Fibroblast of villous mesenchyme (primary cell): ENCODE data around the gene PHLDA3. TPM values are rescaled to one million over a fixed set of nuclear protein-coding genes. Genes with fewer than 3 reads are reported as not detected.

ENCODE experiments used
- DNase-seq: peaks from one replicate; pipeline ENCODE4 v3.0.0-alpha.2; 2010; ENCODE audit warnings: low read depth
- H3K4me3 ChIP-seq: 2 replicates; pipeline ENCODE4 v1.5.1; 2011; ENCODE audit warnings: low read depth, mild to moderate bottlenecking, low read length
- CTCF ChIP-seq: IDR thresholded peaks from 2 replicates; pipeline ENCODE4 v1.5.1; 2012; ENCODE audit warnings: low read depth, mild to moderate bottlenecking, low read length; ENCODE audit not compliant: insufficient read depth
- total RNA-seq: library from RNA; depleted of rRNA; stranded (reverse); fragments of >200 nt; gene quantifications from 2 replicates; pipeline ENCODE4 v1.2.3, GENCODE V29; 2012

Gene PHLDA3
- total RNA-seq, 1 donor, result 70.0 TPM

DNA sequence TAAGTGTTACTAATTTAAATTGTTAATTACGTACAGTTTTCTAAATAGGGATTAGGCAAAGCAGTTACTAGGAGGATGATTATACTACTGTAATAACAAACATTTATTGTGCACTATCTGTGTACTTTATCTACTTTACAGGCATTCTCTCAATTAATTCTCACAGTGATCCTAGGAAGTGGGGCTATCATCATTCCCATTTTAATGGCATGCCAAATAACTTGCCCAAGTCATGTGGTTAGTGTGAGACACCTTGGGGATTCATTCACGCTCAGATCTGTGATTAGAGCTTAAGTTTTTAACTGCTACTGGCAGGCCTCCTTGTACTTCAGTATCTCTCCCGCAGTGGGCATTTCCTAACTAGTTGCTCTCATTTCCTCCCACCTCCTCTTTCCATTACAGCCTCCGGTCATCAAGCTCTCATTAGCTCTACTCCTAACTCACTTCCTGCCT, 11.5 kb downstream of the PHLDA3 start:
- peak; percentile 52 for DNase-seq
- TF ChIP-seq CTCF, result no peak
- no peak overlapping the region for H3K4me3 ChIP-seq

DNA sequence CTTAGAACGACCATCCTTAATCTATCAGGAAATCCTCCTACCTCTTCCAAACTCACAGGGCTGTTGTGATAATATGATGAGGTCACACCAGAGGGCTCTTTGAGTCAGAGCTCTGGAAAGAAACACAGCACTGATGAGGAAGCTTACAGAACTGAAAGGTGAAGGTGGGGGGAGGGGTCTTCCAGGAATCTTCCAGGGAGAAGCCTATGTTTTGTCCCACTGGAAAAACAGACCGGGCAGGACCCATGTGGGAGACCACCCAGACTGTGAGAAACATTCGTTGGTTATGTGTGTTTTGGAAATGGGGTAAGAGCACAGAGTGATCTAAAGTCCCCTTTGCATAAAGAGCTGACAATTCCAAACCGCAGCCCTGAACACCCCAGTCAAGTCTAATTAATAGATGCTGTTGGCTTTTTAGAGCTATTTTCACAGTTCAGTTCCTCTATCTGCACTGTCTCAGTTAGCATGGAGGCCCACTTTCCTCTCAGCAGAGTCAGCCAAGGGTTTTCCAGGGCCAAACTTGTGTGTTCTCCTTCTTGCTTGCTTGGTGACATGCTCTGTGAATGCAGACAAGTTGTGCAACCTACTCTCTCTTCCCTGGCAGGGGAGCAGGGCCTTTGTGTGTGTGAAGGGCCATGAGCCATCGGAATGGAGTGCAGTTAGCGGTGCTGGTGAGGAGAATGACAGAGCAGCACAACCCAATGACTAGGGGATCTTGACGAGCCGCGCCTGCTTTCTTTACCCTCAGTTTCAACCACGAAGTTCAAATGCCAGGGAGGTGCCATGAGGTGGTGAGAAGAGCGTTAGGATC, 12.3 kb downstream of the PHLDA3 start:
- H3K4me3 ChIP-seq, result no peak overlapping the region
- no peak for TF ChIP-seq CTCF
- DNase-seq, result peak; percentile 95

DNA sequence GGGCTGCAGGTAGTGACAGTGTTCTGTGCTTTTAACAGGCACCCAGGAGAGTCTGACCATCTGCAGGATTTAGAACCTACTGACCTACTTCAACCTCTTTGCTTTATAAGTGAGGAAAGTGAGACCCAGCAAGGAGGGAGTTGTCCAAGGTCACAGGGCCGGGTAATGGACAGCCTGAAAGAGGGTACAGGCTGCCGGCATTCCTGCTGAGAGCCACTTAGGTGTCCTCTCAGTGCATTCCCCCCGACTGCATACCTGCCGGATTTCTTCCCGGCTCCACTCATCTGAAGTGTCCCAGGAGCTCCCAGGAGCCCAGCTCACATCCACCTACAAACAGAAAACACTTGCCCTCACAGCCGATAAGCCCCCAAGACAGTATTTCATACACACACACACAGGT, 13.9 kb downstream of the PHLDA3 start:
- no peak for DNase-seq
- no peak overlapping the region for H3K4me3 ChIP-seq
- TF ChIP-seq CTCF, result no peak

- H3K4me3 ChIP-seq, result no peak overlapping the region
- no peak for TF ChIP-seq CTCF
- DNase-seq, result no peak
Observed at GRCh38 chr1:201454608-201455007, 14.4 kb downstream of the PHLDA3 start.

- no peak for TF ChIP-seq CTCF
- no peak for DNase-seq
- no peak overlapping the region for H3K4me3 ChIP-seq
Observed at GRCh38 chr1:201452866-201453265, 16.1 kb downstream of the PHLDA3 start.

DNA sequence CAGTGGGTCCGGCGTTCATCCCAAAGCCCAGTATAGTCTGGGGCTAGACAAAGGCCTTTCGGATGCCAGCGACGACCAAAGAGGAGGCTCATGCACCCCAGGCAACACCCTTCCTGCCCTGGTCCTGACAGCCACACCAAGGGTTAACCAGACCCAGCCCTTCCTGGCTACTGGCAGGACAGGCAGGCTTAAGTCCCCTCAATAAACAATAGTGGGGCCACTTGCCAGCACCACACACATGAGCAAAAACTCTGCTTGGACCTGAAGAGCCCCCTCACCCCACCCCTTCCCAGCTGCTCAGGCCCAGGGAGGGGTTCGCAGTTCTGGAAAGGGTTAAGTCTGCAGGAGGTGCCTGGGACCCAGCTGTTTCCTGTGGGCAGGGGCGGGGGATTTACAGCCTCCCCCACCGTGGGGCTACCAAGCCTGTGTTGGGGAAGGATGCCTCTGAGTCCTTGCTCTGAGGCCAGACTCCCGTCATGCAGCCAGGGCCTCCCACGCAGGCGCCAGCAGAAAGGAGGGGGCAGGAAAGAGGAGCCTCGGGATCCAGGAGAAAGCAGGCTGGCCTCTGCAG, 18.2 kb downstream of the PHLDA3 start:
- peak; percentile 84 for DNase-seq
- TF ChIP-seq CTCF, result no peak

More for the DNA sequence above, 18.2 kb downstream of the PHLDA3 start:
- no peak overlapping the region for H3K4me3 ChIP-seq
